ENCODE results near the gene LARP6. TPM values are rescaled to one million over a fixed set of nuclear protein-coding genes. Genes with fewer than 3 reads are reported as not detected.

Gene LARP6
- total and polyA plus RNA-seq, 2 of the 13 experiments (the other 11 are each of a cell fraction or from before 2014, with no cell fraction given) = 2.9 to 8.2 TPM

Other genes starting within 250 kb of the LARP6 start
- 17.8 and 22.1 TPM in 2 replicates for gene UACA, start 90.6 kb downstream of the LARP6 start, total RNA-seq (2016; rRNA removed; fragmentation: Illumina TruSeq; extraction: Trizol)
- 33.5 and 39.2 TPM in 2 replicates for gene UACA, start 90.6 kb downstream of the LARP6 start, polyA plus RNA-seq (2011; rRNA removed)
- 0.64 and 0.66 TPM in 2 replicates for gene THAP10, start 38.3 kb upstream of the LARP6 start, total RNA-seq (2016; rRNA removed; fragmentation: Illumina TruSeq; extraction: Trizol)
- gene THAP10, start 38.3 kb upstream of the LARP6 start, polyA plus RNA-seq (2011; rRNA removed) = 0.46 and 0.69 TPM in 2 replicates
- 1.00 and 2.0 TPM in 2 replicates for gene LRRC49, start 38.7 kb upstream of the LARP6 start, total RNA-seq (2016; rRNA removed; fragmentation: Illumina TruSeq; extraction: Trizol)
- 0.42 and 0.57 TPM in 2 replicates for gene LRRC49, start 38.7 kb upstream of the LARP6 start, polyA plus RNA-seq (2011; rRNA removed)